ENCODE results near the gene RAMP3.
"Not testable (repeated sequence)": the region's sequence is repeated elsewhere in the genome, so short reads cannot be mapped to it uniquely, and the experiment has no call there.

RAMP3 gene

GRCh38 chr7:45157653-45158401 lies at the start of gene RAMP3:
TSS of gene RAMP3 (plus strand) at chr7:45157791. CDS start at chr7:45157829, 38 bp downstream.
- DNase-seq (ENCODE audit: low read depth in 4 of 4, low spot score in 1 of 4): no peak

GRCh38 chr7:45108863-45109262 lies 48.7 kb upstream of the RAMP3 start:
- no peak for DNase-seq (ENCODE audit: low read depth in 4 of 4, low spot score in 1 of 4)

GRCh38 chr7:45111298-45112223 lies 46.0 kb upstream of the RAMP3 start, which contains the start of gene TBRG4:
TSS of gene TBRG4 (minus strand) at chr7:45111697. CDS start at chr7:45109237, 2,460 bp downstream.
- peak; percentile 87 to 93 (median 90) for DNase-seq (ENCODE audit: low read depth in 4 of 4, low spot score in 1 of 4)

- no peak for DNase-seq (ENCODE audit: low read depth in 4 of 4, low spot score in 1 of 4)
These were observed 44.9 kb upstream of the RAMP3 start for GRCh38 chr7:45112648-45113047.

- DNase-seq (ENCODE audit: low read depth in 4 of 4, low spot score in 1 of 4): not testable (repeated sequence)
These were observed 43.3 kb upstream of the RAMP3 start for GRCh38 chr7:45114257-45114656.

- DNase-seq (ENCODE audit: low read depth in 4 of 4, low spot score in 1 of 4): no peak
These were observed 42.7 kb upstream of the RAMP3 start for GRCh38 chr7:45114926-45115325.

- no peak for DNase-seq (ENCODE audit: low read depth in 4 of 4, low spot score in 1 of 4)
These were observed 41.5 kb upstream of the RAMP3 start for GRCh38 chr7:45116048-45116447.

- DNase-seq (ENCODE audit: low read depth in 4 of 4, low spot score in 1 of 4): no peak
These were observed 40.0 kb upstream of the RAMP3 start for GRCh38 chr7:45117582-45117981.

- no peak for DNase-seq (ENCODE audit: low read depth in 4 of 4, low spot score in 1 of 4)
These were observed 39.3 kb upstream of the RAMP3 start for GRCh38 chr7:45118292-45118691.

- no peak for DNase-seq (ENCODE audit: low read depth in 4 of 4, low spot score in 1 of 4)
These were observed 38.7 kb upstream of the RAMP3 start for GRCh38 chr7:45118889-45119331.

- DNase-seq (ENCODE audit: low read depth in 4 of 4, low spot score in 1 of 4): no peak
These were observed 38.0 kb upstream of the RAMP3 start for GRCh38 chr7:45119550-45119949.

GRCh38 chr7:45122975-45123860 lies 34.4 kb upstream of the RAMP3 start:
- no peak for DNase-seq (ENCODE audit: low read depth in 4 of 4, low spot score in 1 of 4)

- DNase-seq (ENCODE audit: low read depth in 4 of 4, low spot score in 1 of 4): no peak
These were observed 33.5 kb upstream of the RAMP3 start for GRCh38 chr7:45123913-45124710.

GRCh38 chr7:45125193-45125904 lies 32.2 kb upstream of the RAMP3 start:
- DNase-seq (ENCODE audit: low read depth in 4 of 4, low spot score in 1 of 4): no peak

GRCh38 chr7:45126201-45126600 lies 31.4 kb upstream of the RAMP3 start:
- no peak for DNase-seq (ENCODE audit: low read depth in 4 of 4, low spot score in 1 of 4)

GRCh38 chr7:45126920-45127319 lies 30.7 kb upstream of the RAMP3 start:
- no peak for DNase-seq (ENCODE audit: low read depth in 4 of 4, low spot score in 1 of 4)

GRCh38 chr7:45129181-45129800 lies 28.3 kb upstream of the RAMP3 start:
- DNase-seq (ENCODE audit: low read depth in 4 of 4, low spot score in 1 of 4): no peak

GRCh38 chr7:45129906-45130305 lies 27.7 kb upstream of the RAMP3 start:
- DNase-seq (ENCODE audit: low read depth in 4 of 4, low spot score in 1 of 4): no peak

GRCh38 chr7:45130910-45131309 lies 26.7 kb upstream of the RAMP3 start:
- no peak for DNase-seq (ENCODE audit: low read depth in 4 of 4, low spot score in 1 of 4)

Data from stimulated activated CD4-positive, alpha-beta T cell treated with anti-CD3 and anti-CD28 coated beads, Interleukin-1b, Interleukin-23, amount 100 ng/mL, for 24 hours (primary cell).